ENCODE measurements around the gene ACSBG1. TPM values are rescaled to one million over a fixed set of nuclear protein-coding genes. Genes with fewer than 3 reads are reported as not detected.

The ACSBG1 gene
- total and polyA plus RNA-seq, 2 of the 8 experiments (the other 6 are each of a cell fraction or from before 2014, with no cell fraction given) = 5.4 to 7.1 TPM

GRCh38 chr15:78168608-78169007, 65.8 kb downstream of the ACSBG1 start (continued):
- TF ChIP-seq CHD7 (IDR thresholded peaks at IDR 0.05; ENCODE audit: insufficient replicate concordance, low read length) (no peak), CTCF (IDR thresholded peaks at IDR 0.05; ENCODE audit: control extremely low read depth in 1 of 3, insufficient read depth in 1 of 3, low read depth in 1 of 3, low read length in 3 of 3) (no peak), SIN3A (conservative IDR thresholded peaks at IDR 0.05 in 1 of 2, IDR thresholded peaks at IDR 0.05 in 1 of 2; ENCODE audit: low read depth in 1 of 2, low read length in 2 of 2) (no peak), SIRT6 (IDR thresholded peaks at IDR 0.05; ENCODE audit: low read length) (no peak), USF2 (IDR thresholded peaks at IDR 0.05; ENCODE audit: low read length) (no peak), BRCA1 (IDR thresholded peaks at IDR 0.05; ENCODE audit: low read depth, low read length) (no peak), POLR2AphosphoS5 (IDR thresholded peaks at IDR 0.05; ENCODE audit: low read depth, low read length) (no peak), CBX8 (IDR thresholded peaks at IDR 0.05; ENCODE audit: borderline replicate concordance, low read depth, low read length) (no peak)

Data from H1 (cell line).